ENCODE data around the gene AKT3. TPM values are rescaled to one million over a fixed set of nuclear protein-coding genes. Genes with fewer than 3 reads are reported as not detected.
"Not testable (repeated sequence)": the region's sequence is repeated elsewhere in the genome, so short reads cannot be mapped to it uniquely, and the experiment has no call there.

Gene AKT3
- total RNA-seq, 4 donors from 2014 or later = 8.5 to 16.0 (median 15.2) TPM

DNA sequence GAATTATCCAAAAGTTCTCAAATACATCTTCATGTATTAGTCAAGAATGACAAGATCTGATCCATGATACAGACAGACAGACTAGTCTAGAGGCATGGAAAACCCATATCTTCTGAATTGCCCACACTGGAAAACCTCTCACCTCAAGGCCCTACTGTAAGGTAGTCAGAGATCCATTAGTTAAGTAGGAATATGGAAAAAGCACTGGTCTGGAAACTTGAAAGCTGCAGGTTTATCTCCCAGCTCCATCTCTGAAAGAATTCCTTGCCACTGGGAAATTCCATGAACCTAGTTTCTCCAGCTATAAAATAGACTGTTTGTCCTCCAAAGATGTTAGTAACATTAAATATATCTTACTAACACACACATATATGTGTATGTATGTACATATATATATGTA lies 169.2 kb downstream of the AKT3 start:
- no peak for TF ChIP-seq POLR2A (IDR thresholded peaks at IDR 0.05)
- TF ChIP-seq, protein P1, sequence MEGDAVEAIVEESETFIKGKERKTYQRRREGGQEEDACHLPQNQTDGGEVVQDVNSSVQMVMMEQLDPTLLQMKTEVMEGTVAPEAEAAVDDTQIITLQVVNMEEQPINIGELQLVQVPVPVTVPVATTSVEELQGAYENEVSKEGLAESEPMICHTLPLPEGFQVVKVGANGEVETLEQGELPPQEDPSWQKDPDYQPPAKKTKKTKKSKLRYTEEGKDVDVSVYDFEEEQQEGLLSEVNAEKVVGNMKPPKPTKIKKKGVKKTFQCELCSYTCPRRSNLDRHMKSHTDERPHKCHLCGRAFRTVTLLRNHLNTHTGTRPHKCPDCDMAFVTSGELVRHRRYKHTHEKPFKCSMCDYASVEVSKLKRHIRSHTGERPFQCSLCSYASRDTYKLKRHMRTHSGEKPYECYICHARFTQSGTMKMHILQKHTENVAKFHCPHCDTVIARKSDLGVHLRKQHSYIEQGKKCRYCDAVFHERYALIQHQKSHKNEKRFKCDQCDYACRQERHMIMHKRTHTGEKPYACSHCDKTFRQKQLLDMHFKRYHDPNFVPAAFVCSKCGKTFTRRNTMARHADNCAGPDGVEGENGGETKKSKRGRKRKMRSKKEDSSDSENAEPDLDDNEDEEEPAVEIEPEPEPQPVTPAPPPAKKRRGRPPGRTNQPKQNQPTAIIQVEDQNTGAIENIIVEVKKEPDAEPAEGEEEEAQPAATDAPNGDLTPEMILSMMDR (IDR thresholded peaks at IDR 0.05 in 4 of 5, conservative IDR thresholded peaks at IDR 0.05 in 1 of 5) = no peak
- Histone ChIP-seq H3K36me3 (no peaks in the 10 kb centered on the region), H3K27ac (no peak overlapping the region), H3K4me3 (no peak overlapping the region), H3K27me3 (no peaks in the 10 kb centered on the region), H3K9me3 (no peaks in the 10 kb centered on the region), H3K4me1 (no peaks in the 10 kb centered on the region)
- DNase-seq = no peak
- no peak for ATAC-seq
- intact Hi-C loops (cut with DNase I; ENCODE audit: low total_unique reads) (no loop called here), in situ Hi-C loops (cut with MboI; ENCODE audit: low sequenced_read_pairs in 4 of 4) (no loop called here)

DNA sequence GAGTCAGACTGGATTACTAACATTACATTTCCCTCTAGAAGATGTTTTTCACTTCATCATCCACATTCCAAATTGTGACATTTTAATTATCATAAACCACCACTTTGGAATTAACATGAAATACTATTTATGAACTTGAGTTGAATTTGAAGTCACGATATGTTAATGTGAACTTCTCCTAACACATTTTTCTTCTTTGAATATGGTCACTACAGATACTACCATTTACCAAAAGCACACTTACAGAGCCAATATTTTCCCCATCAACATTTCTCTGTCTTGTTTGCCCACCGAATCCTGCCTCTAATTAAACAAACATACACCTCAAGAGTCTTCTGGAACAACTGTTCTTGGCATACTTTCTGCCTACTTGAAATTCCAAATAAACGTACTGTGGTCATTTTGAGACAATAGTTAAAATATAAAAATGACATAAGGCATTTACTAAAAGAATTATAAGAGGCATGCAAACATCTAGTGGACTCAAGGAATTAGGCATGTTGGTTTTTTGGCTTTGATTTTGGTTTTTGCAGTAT lies 177.4 kb downstream of the AKT3 start:
- ATAC-seq (no peak), DNase-seq (no peak)
- Histone ChIP-seq H3K27ac (no peak overlapping the region), H3K27me3 (no peaks in the 10 kb centered on the region), H3K36me3 (no peaks in the 10 kb centered on the region), H3K9me3 (no peaks in the 10 kb centered on the region), H3K4me3 (no peak overlapping the region), H3K4me1 (no peaks in the 10 kb centered on the region)
- intact Hi-C loops (cut with DNase I; ENCODE audit: low total_unique reads) = no loop called here
- in situ Hi-C loops (cut with MboI; ENCODE audit: low sequenced_read_pairs in 4 of 4) = no loop called here
- TF ChIP-seq POLR2A (IDR thresholded peaks at IDR 0.05) = no peak
- TF ChIP-seq, protein P1 (IDR thresholded peaks at IDR 0.05 in 4 of 5, conservative IDR thresholded peaks at IDR 0.05 in 1 of 5) = no peak

DNA sequence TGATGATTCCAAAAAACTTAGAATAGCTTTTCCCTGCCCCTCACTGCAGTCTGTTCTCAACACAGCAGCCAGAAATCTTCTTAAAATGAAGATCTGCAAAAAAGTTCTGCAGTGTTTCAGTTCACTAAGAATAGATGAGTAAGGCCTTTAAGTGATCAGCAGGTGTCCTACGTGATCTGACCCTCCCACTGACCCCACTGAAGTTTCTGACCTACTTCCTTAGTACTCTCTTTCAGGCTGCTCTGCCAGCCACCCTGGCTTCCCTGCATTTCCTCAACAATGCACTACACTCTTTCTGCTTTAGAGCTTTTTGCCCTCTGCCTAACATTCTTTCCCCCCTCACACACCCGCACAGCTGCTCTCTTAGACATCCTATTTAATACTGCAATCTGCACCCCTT lies 182.5 kb downstream of the AKT3 start:
- Histone ChIP-seq H3K9me3 (no peaks in the 10 kb centered on the region), H3K27ac (no peak overlapping the region), H3K4me3 (no peak overlapping the region), H3K36me3 (no peaks in the 10 kb centered on the region), H3K4me1 (no peaks in the 10 kb centered on the region), H3K27me3 (no peaks in the 10 kb centered on the region)
- DNase-seq (no peak), ATAC-seq (no peak)
- no peak for TF ChIP-seq POLR2A (IDR thresholded peaks at IDR 0.05)
- TF ChIP-seq, protein P1 (IDR thresholded peaks at IDR 0.05 in 4 of 5, conservative IDR thresholded peaks at IDR 0.05 in 1 of 5) = no peak
- in situ Hi-C loops (cut with MboI; ENCODE audit: low sequenced_read_pairs in 4 of 4) = no loop called here
- intact Hi-C loops (cut with DNase I; ENCODE audit: low total_unique reads) = no loop called here

DNA sequence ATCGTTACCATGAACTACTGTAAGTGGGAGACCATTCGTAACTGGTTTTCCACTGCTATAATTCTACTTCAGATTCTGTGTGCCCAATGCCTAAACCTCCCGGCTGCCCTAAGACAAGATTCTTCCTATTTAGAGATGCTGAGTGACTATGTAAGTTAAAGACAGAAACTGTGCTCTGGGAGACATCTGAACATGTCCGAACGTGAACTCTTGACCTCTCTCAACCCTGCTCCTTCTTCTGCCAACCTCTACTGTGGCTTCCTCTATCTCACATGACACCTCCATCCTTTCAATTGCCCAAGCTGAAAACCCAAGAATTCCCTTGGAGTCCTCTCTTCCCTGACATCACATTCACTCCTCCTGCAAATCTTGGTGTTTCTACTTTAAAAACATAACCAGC lies 182.9 kb downstream of the AKT3 start:
- Histone ChIP-seq H3K4me3 (no peak overlapping the region), H3K9me3 (no peaks in the 10 kb centered on the region), H3K27me3 (no peaks in the 10 kb centered on the region), H3K27ac (no peak overlapping the region), H3K36me3 (no peaks in the 10 kb centered on the region), H3K4me1 (no peaks in the 10 kb centered on the region)
- in situ Hi-C loops (cut with MboI; ENCODE audit: low sequenced_read_pairs in 4 of 4) (no loop called here), intact Hi-C loops (cut with DNase I; ENCODE audit: low total_unique reads) (no loop called here)
- no peak for DNase-seq
- no peak for ATAC-seq
- TF ChIP-seq POLR2A (IDR thresholded peaks at IDR 0.05) = no peak
- TF ChIP-seq, protein P1 (IDR thresholded peaks at IDR 0.05 in 4 of 5, conservative IDR thresholded peaks at IDR 0.05 in 1 of 5) = no peak

DNA sequence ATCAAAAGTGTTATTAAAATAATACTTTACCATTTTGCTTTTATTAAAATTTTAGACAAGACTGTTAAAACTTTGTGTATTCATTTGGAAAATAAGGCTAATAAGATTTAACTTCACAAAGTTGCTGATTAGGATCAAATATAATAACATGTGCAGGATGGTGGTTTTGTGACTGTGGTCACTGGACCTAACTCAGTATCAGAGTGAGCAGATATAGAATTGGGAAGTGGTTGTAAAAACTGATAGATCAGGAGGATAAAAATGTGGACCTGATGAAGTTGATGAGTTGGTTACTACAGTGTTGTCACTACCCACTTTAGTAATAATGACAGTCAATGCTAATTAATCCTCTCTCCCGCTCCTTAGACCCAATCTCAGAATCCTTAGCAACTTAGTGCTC lies 186.4 kb downstream of the AKT3 start:
- no peak overlapping the region for H3K4me3 ChIP-seq
- no peaks in the 10 kb centered on the region for H3K27me3 ChIP-seq
- DNase-seq (no peak), ATAC-seq (no peak)
- intact Hi-C loops (cut with DNase I; ENCODE audit: low total_unique reads) (no loop called here), in situ Hi-C loops (cut with MboI; ENCODE audit: low sequenced_read_pairs in 4 of 4) (no loop called here)
- no peak overlapping the region for H3K27ac ChIP-seq
- no peak for TF ChIP-seq POLR2A (IDR thresholded peaks at IDR 0.05)
- TF ChIP-seq, protein P1 (IDR thresholded peaks at IDR 0.05 in 4 of 5, conservative IDR thresholded peaks at IDR 0.05 in 1 of 5) = no peak
- H3K9me3 ChIP-seq = no peaks in the 10 kb centered on the region
- no peaks in the 10 kb centered on the region for H3K4me1 ChIP-seq
- no peaks in the 10 kb centered on the region for H3K36me3 ChIP-seq

DNA sequence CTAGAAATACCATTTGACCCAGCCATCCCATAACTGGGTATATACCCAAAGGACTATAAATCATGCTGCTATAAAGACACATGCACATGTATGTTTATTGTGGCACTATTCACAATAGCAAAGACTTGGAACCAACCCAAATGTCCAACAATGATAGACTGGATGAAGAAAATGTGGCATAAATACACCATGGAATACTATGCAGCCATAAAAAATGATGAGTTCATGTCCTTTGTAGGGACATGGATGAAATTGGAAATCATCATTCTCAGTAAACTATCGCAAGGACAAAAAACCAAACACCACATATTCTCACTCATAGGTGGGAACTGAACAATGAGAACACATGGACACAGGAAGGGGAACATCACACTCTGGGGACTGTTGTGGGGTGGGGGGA lies 187.9 kb downstream of the AKT3 start:
- H3K36me3 ChIP-seq; H3K27ac ChIP-seq; H3K4me1 ChIP-seq; ATAC-seq; DNase-seq; in situ Hi-C loops (cut with MboI; ENCODE audit: low sequenced_read_pairs in 4 of 4); H3K4me3 ChIP-seq; H3K9me3 ChIP-seq; H3K27me3 ChIP-seq; intact Hi-C loops (cut with DNase I; ENCODE audit: low total_unique reads): not testable (repeated sequence)

All from gastrocnemius medialis (tissue), 4 donors.